Activated CD4-positive, alpha-beta T cell treated with anti-CD3 and anti-CD28 coated beads for 36 hours (primary cell): ENCODE measurements around the gene TMEM236. TPM values are rescaled to one million over a fixed set of nuclear protein-coding genes. Genes with fewer than 3 reads are reported as not detected.

Source experiments
- ATAC-seq: fragments of 200-7000 bp; cut with Tn5 transposase; one replicate; pipeline ENCODE4 v1.10.0; 2021; ENCODE audit warnings: mild to moderate bottlenecking, moderate library complexity
- CTCF ChIA-PET: fragments of 350-600 bp; sonication (Branson Sonifier 250); formaldehyde crosslinking; loops from one replicate; lab custom pipeline; 2021; ENCODE audit warnings: antibody characterized with exemption; lab: Charles Lee
- POLR2A ChIA-PET: fragments of 350-600 bp; sonication (Branson Sonifier 250); formaldehyde crosslinking; loops from one replicate; lab custom pipeline; 2021; ENCODE audit warnings: antibody characterized with exemption, inconsistent platforms; lab: Charles Lee
- DNase-seq: peaks from one replicate; pipeline ENCODE4 v3.0.0-alpha.2; 2020
- H3K27ac Mint-ChIP-seq: one replicate; pipeline ENCODE4 v1.8.0; 2021; ENCODE audit warnings: mixed read lengths
- H3K27me3 Mint-ChIP-seq: one replicate; pipeline ENCODE4 v1.8.0; 2021; ENCODE audit warnings: mixed read lengths
- H3K36me3 Mint-ChIP-seq: one replicate; pipeline ENCODE4 v1.8.0; 2021; ENCODE audit warnings: low read depth, mixed read lengths
- H3K4me1 Mint-ChIP-seq: one replicate; pipeline ENCODE4 v1.8.0; 2021; ENCODE audit warnings: mixed read lengths
- H3K4me3 Mint-ChIP-seq: one replicate; pipeline ENCODE4 v1.8.0; 2021; ENCODE audit warnings: mild to moderate bottlenecking, moderate library complexity, mixed read lengths
- H3K9me3 Mint-ChIP-seq: one replicate; pipeline ENCODE4 v1.8.0; 2021; ENCODE audit warnings: low read depth, mixed read lengths
- intact Hi-C, 2 experiments: fragments of 100-400 bp; cut with DNase I in 1 of 2; cut with micrococcal nuclease in 1 of 2; formaldehyde crosslinking; loops; one replicate each; pipeline versions ENCODE4 v1.14.2 to v1.15.1; 2022 to 2024; cut with DNase I, micrococcal nuclease
- total RNA-seq, 2 experiments: library from RNA; stranded (reverse); gene quantifications; one replicate each; pipeline ENCODE4 v1.2.3, GENCODE V29; 2021

The TMEM236 gene
- total RNA-seq, 2 experiments from 2014 or later: 0.02 to 0.05 TPM

- H3K27me3 Mint-ChIP-seq: no peaks in the 10 kb centered on the region
- H3K4me3 Mint-ChIP-seq: no peak overlapping the region
- H3K36me3 Mint-ChIP-seq: no peaks in the 10 kb centered on the region
- H3K9me3 Mint-ChIP-seq: no peaks in the 10 kb centered on the region
- CTCF ChIA-PET: interaction anchor here (0.7 to 1.5 kb wide), 8 partner anchors 9 to 293 kb away, joined by 3 to 6 read pairs (median 3); partner anchors contain the start of gene TMEM236
- intact Hi-C loops: loop anchor here (1.0 to 10.0 kb wide), 4 partner anchors 136 to 915 kb away; no protein-coding TSS in a partner anchor
- H3K27ac Mint-ChIP-seq: no peak overlapping the region
- POLR2A ChIA-PET: no interaction called here
- H3K4me1 Mint-ChIP-seq: peaks cover 5% of the 10 kb centered on the region
- ATAC-seq (no peak), DNase-seq (no peak)
Observed at GRCh38 chr10:17743437-17743836, 8.6 kb upstream of the TMEM236 start.

GRCh38 chr10:17744341-17744861, 7.6 kb upstream of the TMEM236 start:
- intact Hi-C loops: loop anchor here in 1 of 2 experiments (5.0 to 10.0 kb wide), 2 partner anchors 450 to 473 kb away; no protein-coding TSS in a partner anchor
- DNase-seq (no peak), ATAC-seq (no peak)
- ChIA-PET POLR2A (no interaction called here), CTCF (interaction anchor here (0.7 to 1.5 kb wide), 8 partner anchors 8 to 455 kb away, joined by 3 to 6 read pairs (median 3); partner anchors contain the start of gene TMEM236)
- Mint-ChIP-seq H3K9me3 (no peaks in the 10 kb centered on the region), H3K4me1 (peaks cover 5% of the 10 kb centered on the region), H3K27me3 (no peaks in the 10 kb centered on the region), H3K27ac (no peak overlapping the region), H3K36me3 (no peaks in the 10 kb centered on the region), H3K4me3 (no peak overlapping the region)

GRCh38 chr10:17747883-17748550, 4.0 kb upstream of the TMEM236 start:
- no peak for DNase-seq
- no peak for ATAC-seq
- H3K4me3 Mint-ChIP-seq: no peak overlapping the region
- no peak overlapping the region for H3K27ac Mint-ChIP-seq
- no peaks in the 10 kb centered on the region for H3K36me3 Mint-ChIP-seq
- H3K9me3 Mint-ChIP-seq: no peaks in the 10 kb centered on the region
- intact Hi-C loops: loop anchor here in 1 of 2 experiments (10.0 kb wide), 1 partner anchor 453 kb away; no protein-coding TSS in a partner anchor
- peaks cover 5% of the 10 kb centered on the region for H3K4me1 Mint-ChIP-seq
- H3K27me3 Mint-ChIP-seq: no peaks in the 10 kb centered on the region
- ChIA-PET POLR2A (no interaction called here), CTCF (no interaction called here)

- no peak overlapping the region for H3K27ac Mint-ChIP-seq
- H3K27me3 Mint-ChIP-seq: no peaks in the 10 kb centered on the region
- POLR2A ChIA-PET: no interaction called here
- no peak for DNase-seq
- CTCF ChIA-PET: no interaction called here
- no peaks in the 10 kb centered on the region for H3K36me3 Mint-ChIP-seq
- no peak for ATAC-seq
- no peaks in the 10 kb centered on the region for H3K4me1 Mint-ChIP-seq
- intact Hi-C loops: loop anchor here in 1 of 2 experiments (10.0 kb wide), 1 partner anchor 455 kb away; no protein-coding TSS in a partner anchor
- no peak overlapping the region for H3K4me3 Mint-ChIP-seq
- H3K9me3 Mint-ChIP-seq: no peaks in the 10 kb centered on the region
Observed at GRCh38 chr10:17749890-17750289, 2.1 kb upstream of the TMEM236 start.

GRCh38 chr10:17756557-17757217, 4.7 kb downstream of the TMEM236 start:
- ATAC-seq: peak; percentile 68
- Mint-ChIP-seq H3K27me3 (no peaks in the 10 kb centered on the region), H3K27ac (no peak overlapping the region), H3K36me3 (no peaks in the 10 kb centered on the region), H3K9me3 (no peaks in the 10 kb centered on the region), H3K4me1 (peaks cover 5% of the 10 kb centered on the region), H3K4me3 (no peak overlapping the region)
- intact Hi-C loops: no loop called here
- POLR2A ChIA-PET: no interaction called here
- DNase-seq: no peak
- CTCF ChIA-PET: no interaction called here

- CTCF ChIA-PET: no interaction called here
- Mint-ChIP-seq H3K4me3 (no peak overlapping the region), H3K4me1 (peaks cover 5% of the 10 kb centered on the region), H3K27me3 (no peaks in the 10 kb centered on the region), H3K9me3 (no peaks in the 10 kb centered on the region), H3K36me3 (no peaks in the 10 kb centered on the region), H3K27ac (no peak overlapping the region)
- intact Hi-C loops: no loop called here
- DNase-seq (no peak), ATAC-seq (no peak)
- POLR2A ChIA-PET: no interaction called here
Observed at GRCh38 chr10:17758200-17758599, 6.2 kb downstream of the TMEM236 start.

- Mint-ChIP-seq H3K4me1 (peaks cover 5% of the 10 kb centered on the region), H3K36me3 (no peaks in the 10 kb centered on the region), H3K4me3 (no peak overlapping the region), H3K9me3 (no peaks in the 10 kb centered on the region), H3K27ac (no peak overlapping the region), H3K27me3 (no peaks in the 10 kb centered on the region)
- POLR2A ChIA-PET: no interaction called here
- intact Hi-C loops: no loop called here
- DNase-seq (no peak), ATAC-seq (no peak)
- CTCF ChIA-PET: no interaction called here
Observed at GRCh38 chr10:17758896-17759295, 6.9 kb downstream of the TMEM236 start.

- no peaks in the 10 kb centered on the region for H3K4me1 Mint-ChIP-seq
- peaks cover 3% of the 10 kb centered on the region for H3K9me3 Mint-ChIP-seq
- ChIA-PET CTCF (no interaction called here), POLR2A (no interaction called here)
- ATAC-seq: no peak
- DNase-seq: no peak
- H3K27ac Mint-ChIP-seq: no peak overlapping the region
- H3K36me3 Mint-ChIP-seq: no peaks in the 10 kb centered on the region
- intact Hi-C loops: no loop called here
- no peak overlapping the region for H3K4me3 Mint-ChIP-seq
- H3K27me3 Mint-ChIP-seq: peaks cover 2% of the 10 kb centered on the region
Observed at GRCh38 chr10:17764142-17764541, 12.1 kb downstream of the TMEM236 start.

GRCh38 chr10:17765602-17766001, 13.6 kb downstream of the TMEM236 start:
- Mint-ChIP-seq H3K4me1 (no peaks in the 10 kb centered on the region), H3K36me3 (no peaks in the 10 kb centered on the region)
- POLR2A ChIA-PET: no interaction called here

GRCh38 chr10:17766731-17767130, 14.7 kb downstream of the TMEM236 start:
- ATAC-seq (no peak), DNase-seq (no peak)
- no peaks in the 10 kb centered on the region for H3K4me1 Mint-ChIP-seq
- CTCF ChIA-PET: no interaction called here
- intact Hi-C loops: no loop called here
- peaks cover 3% of the 10 kb centered on the region for H3K27me3 Mint-ChIP-seq
- POLR2A ChIA-PET: no interaction called here
- peaks cover 3% of the 10 kb centered on the region for H3K9me3 Mint-ChIP-seq
- H3K36me3 Mint-ChIP-seq: no peaks in the 10 kb centered on the region
- H3K27ac Mint-ChIP-seq: no peak overlapping the region
- H3K4me3 Mint-ChIP-seq: no peak overlapping the region

More at GRCh38 chr10:17765602-17766001, 13.6 kb downstream of the TMEM236 start:
- DNase-seq: no peak
- no peak for ATAC-seq
- no peak overlapping the region for H3K27ac Mint-ChIP-seq
- H3K27me3 Mint-ChIP-seq: peaks cover 3% of the 10 kb centered on the region
- H3K4me3 Mint-ChIP-seq: no peak overlapping the region
- intact Hi-C loops: no loop called here
- CTCF ChIA-PET: no interaction called here
- H3K9me3 Mint-ChIP-seq: peaks cover 3% of the 10 kb centered on the region

GRCh38 chr10:17768496-17768895, 16.5 kb downstream of the TMEM236 start:
- Mint-ChIP-seq H3K4me1 (no peaks in the 10 kb centered on the region), H3K27ac (no peak overlapping the region), H3K4me3 (no peak overlapping the region), H3K36me3 (no peaks in the 10 kb centered on the region), H3K9me3 (peaks cover 3% of the 10 kb centered on the region), H3K27me3 (peaks cover 3% of the 10 kb centered on the region)
- DNase-seq: no peak
- no peak for ATAC-seq
- ChIA-PET POLR2A (no interaction called here), CTCF (no interaction called here)
- intact Hi-C loops: no loop called here

GRCh38 chr10:17768957-17769356, 17.0 kb downstream of the TMEM236 start:
- H3K9me3 Mint-ChIP-seq: peaks cover 3% of the 10 kb centered on the region
- no peak overlapping the region for H3K27ac Mint-ChIP-seq
- H3K4me3 Mint-ChIP-seq: no peak overlapping the region
- DNase-seq (no peak), ATAC-seq (no peak)
- POLR2A ChIA-PET: no interaction called here
- intact Hi-C loops: no loop called here
- CTCF ChIA-PET: no interaction called here
- H3K27me3 Mint-ChIP-seq: peaks cover 3% of the 10 kb centered on the region
- no peaks in the 10 kb centered on the region for H3K4me1 Mint-ChIP-seq
- H3K36me3 Mint-ChIP-seq: no peaks in the 10 kb centered on the region
